ENCODE results near the gene GMDS. TPM values are rescaled to one million over a fixed set of nuclear protein-coding genes. Genes with fewer than 3 reads are reported as not detected.

Gene GMDS
- total RNA-seq, 1 experiment from 2014 or later = 27.6 TPM

DNA sequence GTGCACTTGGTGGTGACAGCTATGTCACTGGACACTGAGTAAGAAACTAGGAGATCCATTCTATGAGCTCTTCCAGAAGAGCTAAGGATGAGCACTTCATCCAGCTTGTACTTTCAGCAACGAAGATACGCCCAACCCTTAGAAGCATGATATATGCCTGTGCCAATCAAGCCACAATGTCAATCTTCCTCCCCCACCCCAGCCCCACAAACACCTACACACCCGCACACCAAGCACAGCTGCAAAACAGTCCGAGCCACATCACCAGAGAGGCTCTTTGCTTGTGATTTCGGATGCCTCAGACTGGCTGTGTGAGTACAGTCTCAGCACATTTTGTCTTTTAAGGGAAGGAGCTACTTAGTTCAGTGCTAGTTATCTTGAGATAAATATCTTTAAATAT lies 375.2 kb downstream of the GMDS start:
- H3K9me3 Mint-ChIP-seq = no peaks in the 10 kb centered on the region
- peaks cover 57 to 59% of the 10 kb centered on the region in 2 experiments for H3K4me1 Mint-ChIP-seq
- Histone ChIP-seq H2BK20ac (ENCODE audit: low read depth, low read length, poor library complexity, severe bottlenecking) (no peak overlapping the region), H3K4ac (ENCODE audit: low read depth, low read length) (no peak overlapping the region), H3K4me2 (ENCODE audit: insufficient read depth, insufficient read length, low read length) (no peak overlapping the region), H3K79me1 (ENCODE audit: insufficient read depth, low read depth, low read length, poor library complexity, severe bottlenecking) (no peaks in the 10 kb centered on the region), H3T11ph (ENCODE audit: low read length) (no peak overlapping the region), H2AK5ac (ENCODE audit: insufficient read length, low read length) (no peak overlapping the region), H3K23ac (ENCODE audit: insufficient read length, low read depth, low read length) (no peak overlapping the region), H3K79me2 (ENCODE audit: insufficient read depth, low read length) (no peaks in the 10 kb centered on the region), H2BK12ac (ENCODE audit: insufficient read length, low read depth, low read length) (no peak overlapping the region), H4K20me1 (ENCODE audit: control insufficient read depth, insufficient read depth, insufficient read length) (no peaks in the 10 kb centered on the region), H2BK15ac (ENCODE audit: low read depth, low read length) (no peak overlapping the region), H4K8ac (replicated peaks; ENCODE audit: insufficient read length, low read depth, low read length) (no peak overlapping the region), H3K14ac (ENCODE audit: insufficient read depth, low read length) (no peak overlapping the region; the same call in 1 of the 2 replicates), H3K9me3 (ENCODE audit: control insufficient read depth, low read depth, low read length) (no peaks in the 10 kb centered on the region), H3K4me1 (ENCODE audit: insufficient read depth, low read length) (peaks cover 16% of the 10 kb centered on the region), H3K27me3 (ENCODE audit: insufficient read depth, low read length) (no peaks in the 10 kb centered on the region), H3K56ac (ENCODE audit: insufficient read length, low read depth, low read length) (no peak overlapping the region), H4K91ac (ENCODE audit: insufficient read length, low read depth, low read length) (no peak overlapping the region), H2AFZ (ENCODE audit: low read length) (no peak overlapping the region), H3K27ac (ENCODE audit: insufficient read length, low read depth, low read length) (no peak overlapping the region), H3K9ac (ENCODE audit: extremely low read depth, insufficient read length, low read length) (no peak overlapping the region), H4K5ac (ENCODE audit: insufficient read length, low read depth, low read length) (no peak overlapping the region), H3K18ac (ENCODE audit: insufficient read length, low read depth, low read length) (no peak overlapping the region), H2BK120ac (ENCODE audit: low read depth, low read length, poor library complexity, severe bottlenecking) (no peak overlapping the region), H2BK5ac (ENCODE audit: insufficient read length, low read length) (no peak overlapping the region), H3K23me2 (ENCODE audit: insufficient read length, low read depth, low read length, poor library complexity, severe bottlenecking) (no peaks in the 10 kb centered on the region)
- H3K36me3 Mint-ChIP-seq (ENCODE audit: insufficient read depth in 1 of 3, low read depth in 3 of 3) = no peaks in the 10 kb centered on the region
- H3K4me3 Mint-ChIP-seq = no peak overlapping the region
- no peak for TF ChIP-seq CTCF (conservative IDR thresholded peaks at IDR 0.05)
- no peak for DNase-seq
- H3K27ac Mint-ChIP-seq = peak overlapping the region in 2 of 3 experiments; percentile 4 to 60; a peak in 4 of 7 replicates
- no CpG with 5 or more reads among the region's 5 CpGs for WGBS (ENCODE audit: extremely low coverage, insufficient read length, low lambda C conversion rate)
- no peaks in the 10 kb centered on the region for H3K27me3 Mint-ChIP-seq (ENCODE audit: low read depth)
